OCI-LY3 (cell line): ENCODE data around the gene ANKS1A.

Experiments
- H2AFZ ChIP-seq: fragments of 200-600, 300-600 bp; shearing (Covaris generic); 2 replicates; pipeline ENCODE4 v1.6.0; 2014; ENCODE audit warnings: antibody characterized with exemption, low read depth, low read length
- H3K27ac ChIP-seq: fragments of 200-600, 300-600 bp; sonication (generic); 2 replicates; pipeline ENCODE4 v1.5.1; 2014; ENCODE audit warnings: mild to moderate bottlenecking, low read length, moderate library complexity, mixed read lengths
- H3K27me3 ChIP-seq: fragments of 200-600, 300-600 bp; sonication (generic); 2 replicates; pipeline ENCODE4 v1.6.1; 2014; ENCODE audit warnings: low read depth, low read length, mixed read lengths
- H3K36me3 ChIP-seq: fragments of 200-600, 300-600 bp; sonication (generic); replicated peaks from 2 replicates; pipeline ENCODE3; 2014; ENCODE audit warnings: low read depth, low read length, mixed read lengths
- H3K4me1 ChIP-seq: fragments of 300-600, 200-600 bp; sonication (generic); 2 replicates; pipeline ENCODE4 v1.6.1; 2014; ENCODE audit warnings: low read length, mixed read lengths
- H3K4me2 ChIP-seq: fragments of 200-600, 300-600 bp; sonication (generic); 2 replicates; pipeline ENCODE4 v1.6.1; 2014; ENCODE audit warnings: low read length, mixed read lengths
- H3K4me3 ChIP-seq: fragments of 300-600, 200-600 bp; sonication (generic); 2 replicates; pipeline ENCODE4 v1.5.1; 2014; ENCODE audit warnings: antibody characterized with exemption, mild to moderate bottlenecking, low read length, moderate library complexity
- H3K79me2 ChIP-seq: fragments of 300-600, 200-600 bp; shearing (Covaris generic); 2 replicates; pipeline ENCODE4 v1.6.1; 2014; ENCODE audit warnings: mild to moderate bottlenecking, low read length, mixed read lengths
- H3K9ac ChIP-seq: fragments of 300-600, 200-600 bp; shearing (Covaris generic); 2 replicates; pipeline ENCODE4 v1.6.0; 2014; ENCODE audit warnings: mild to moderate bottlenecking, low read length, moderate library complexity
- H3K9me3 ChIP-seq: fragments of 200-600, 300-600 bp; shearing (Covaris generic); 2 replicates; pipeline ENCODE4 v1.6.1; 2014; ENCODE audit warnings: low read length, mixed read lengths; ENCODE audit not compliant: insufficient read depth
- H4K20me1 ChIP-seq: fragments of 200-600, 300-600 bp; sonication (generic); 2 replicates; pipeline ENCODE4 v1.6.1; 2016; ENCODE audit warnings: low read length, mixed read lengths; ENCODE audit not compliant: insufficient read depth
- EZH2phosphoT487 ChIP-seq: fragments of 200-600 bp; shearing (Covaris generic); IDR thresholded peaks from 2 replicates; pipeline ENCODE4 v1.6.1; 2018; ENCODE audit warnings: antibody characterized with exemption, mixed run types, low read depth
- TF ChIP-seq, protein P1 (sequence below): fragments of 200-600, 300-600 bp; sonication (generic); IDR thresholded peaks from 2 replicates; pipeline ENCODE4 v1.5.1; 2014; ENCODE audit warnings: antibody characterized with exemption, low read length, low read depth

ANKS1A gene

DNA sequence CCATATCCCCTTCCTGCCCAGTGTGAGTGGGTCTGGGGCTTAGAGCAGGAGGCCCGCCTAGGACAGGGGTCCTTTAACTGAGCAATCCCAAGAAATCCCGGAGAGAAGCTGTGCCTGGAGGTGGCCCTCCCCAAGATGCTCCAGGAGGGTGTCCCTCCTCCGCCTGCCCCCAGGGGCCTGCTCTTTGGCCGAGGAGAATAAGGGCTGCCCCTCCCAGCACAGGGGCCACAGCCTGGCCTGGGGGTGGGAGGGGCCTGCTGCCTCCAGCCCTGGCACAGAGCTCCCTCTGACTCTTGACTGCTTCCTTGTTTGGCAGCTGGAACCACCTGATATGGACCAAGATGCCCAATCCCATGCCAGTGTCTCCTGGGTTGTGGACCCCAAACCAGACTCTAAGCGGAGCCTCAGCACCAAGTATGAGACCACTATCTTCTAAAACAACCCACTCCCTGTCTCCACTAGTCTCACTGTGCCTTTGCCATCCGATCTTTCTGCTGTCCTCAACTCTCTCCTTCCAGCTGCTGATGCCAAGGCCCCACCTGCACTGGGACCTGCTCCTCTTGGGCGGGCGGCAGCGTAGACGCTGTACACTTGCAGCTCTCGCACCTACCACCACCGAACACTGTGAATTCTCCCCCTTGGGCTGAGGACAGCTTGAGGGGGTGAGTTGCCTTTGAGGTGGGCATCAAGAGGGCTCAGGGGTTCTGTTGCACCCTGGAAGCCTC is 197.7 kb downstream of the ANKS1A start:
- Histone ChIP-seq H3K9me3 (no peaks in the 10 kb centered on the region), H2AFZ (no peak overlapping the region), H4K20me1 (no peaks in the 10 kb centered on the region), H3K79me2 (no peaks in the 10 kb centered on the region), H3K27me3 (no peaks in the 10 kb centered on the region), H3K9ac (no peak overlapping the region), H3K4me3 (no peak overlapping the region), H3K27ac (no peak overlapping the region), H3K4me2 (no peak overlapping the region), H3K36me3 (no peaks in the 10 kb centered on the region), H3K4me1 (peaks cover 2% of the 10 kb centered on the region; the same call in 1 of the 2 replicates)
- TF ChIP-seq EZH2phosphoT487: no peak
- TF ChIP-seq, protein P1, sequence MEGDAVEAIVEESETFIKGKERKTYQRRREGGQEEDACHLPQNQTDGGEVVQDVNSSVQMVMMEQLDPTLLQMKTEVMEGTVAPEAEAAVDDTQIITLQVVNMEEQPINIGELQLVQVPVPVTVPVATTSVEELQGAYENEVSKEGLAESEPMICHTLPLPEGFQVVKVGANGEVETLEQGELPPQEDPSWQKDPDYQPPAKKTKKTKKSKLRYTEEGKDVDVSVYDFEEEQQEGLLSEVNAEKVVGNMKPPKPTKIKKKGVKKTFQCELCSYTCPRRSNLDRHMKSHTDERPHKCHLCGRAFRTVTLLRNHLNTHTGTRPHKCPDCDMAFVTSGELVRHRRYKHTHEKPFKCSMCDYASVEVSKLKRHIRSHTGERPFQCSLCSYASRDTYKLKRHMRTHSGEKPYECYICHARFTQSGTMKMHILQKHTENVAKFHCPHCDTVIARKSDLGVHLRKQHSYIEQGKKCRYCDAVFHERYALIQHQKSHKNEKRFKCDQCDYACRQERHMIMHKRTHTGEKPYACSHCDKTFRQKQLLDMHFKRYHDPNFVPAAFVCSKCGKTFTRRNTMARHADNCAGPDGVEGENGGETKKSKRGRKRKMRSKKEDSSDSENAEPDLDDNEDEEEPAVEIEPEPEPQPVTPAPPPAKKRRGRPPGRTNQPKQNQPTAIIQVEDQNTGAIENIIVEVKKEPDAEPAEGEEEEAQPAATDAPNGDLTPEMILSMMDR: no peak

DNA sequence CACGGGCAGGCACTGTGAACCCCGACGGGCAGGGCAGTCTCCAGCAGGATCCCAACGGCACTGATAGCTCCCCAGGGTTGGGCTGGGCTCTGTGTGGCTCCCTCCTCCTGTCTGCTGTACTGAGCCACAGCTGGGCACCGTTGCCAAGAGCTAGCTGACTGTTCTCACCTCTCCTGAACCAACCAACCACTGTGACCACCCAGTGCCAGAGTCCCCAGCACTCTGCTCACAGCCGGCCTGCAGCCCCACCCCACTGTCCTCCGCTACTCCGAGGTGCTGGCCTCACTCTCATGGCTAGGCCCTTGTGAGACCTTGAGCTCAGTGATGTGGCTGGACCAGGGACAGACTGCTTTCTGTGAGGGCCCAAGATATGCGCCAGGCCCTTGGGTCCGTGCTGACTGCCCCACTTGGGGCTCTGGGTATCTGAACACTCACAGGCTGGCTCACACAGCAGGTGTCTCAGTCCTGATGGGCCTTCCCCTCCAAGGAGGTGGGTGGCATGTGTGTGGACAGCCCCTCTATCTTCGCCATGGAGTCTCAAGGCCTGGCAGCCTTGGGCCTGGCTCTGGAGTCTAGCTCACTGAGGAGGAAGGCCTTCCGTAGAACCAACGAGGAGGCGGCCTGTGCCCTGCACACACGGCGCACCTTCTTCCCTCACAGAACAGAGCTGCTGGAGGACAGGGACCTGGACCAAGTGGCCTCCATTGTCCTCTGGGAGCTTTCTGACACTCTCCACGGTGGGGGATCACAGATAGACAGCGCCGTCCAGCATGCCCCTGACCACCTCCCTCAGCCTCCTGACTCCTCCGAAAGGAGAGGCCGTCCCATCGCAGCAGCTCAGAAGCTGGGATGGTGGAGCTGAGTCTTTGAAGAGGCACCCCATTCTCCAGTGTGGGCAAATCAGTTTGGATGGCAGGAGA is 198.6 kb downstream of the ANKS1A start:
- Histone ChIP-seq H3K36me3 (no peaks in the 10 kb centered on the region), H3K4me1 (no peaks in the 10 kb centered on the region), H3K27me3 (no peaks in the 10 kb centered on the region), H4K20me1 (no peaks in the 10 kb centered on the region), H3K9me3 (no peaks in the 10 kb centered on the region), H3K9ac (no peak overlapping the region), H3K27ac (no peak overlapping the region), H2AFZ (no peak overlapping the region), H3K4me2 (no peak overlapping the region), H3K4me3 (no peak overlapping the region), H3K79me2 (no peaks in the 10 kb centered on the region)
- TF ChIP-seq, protein P1: no peak
- no peak for TF ChIP-seq EZH2phosphoT487

DNA sequence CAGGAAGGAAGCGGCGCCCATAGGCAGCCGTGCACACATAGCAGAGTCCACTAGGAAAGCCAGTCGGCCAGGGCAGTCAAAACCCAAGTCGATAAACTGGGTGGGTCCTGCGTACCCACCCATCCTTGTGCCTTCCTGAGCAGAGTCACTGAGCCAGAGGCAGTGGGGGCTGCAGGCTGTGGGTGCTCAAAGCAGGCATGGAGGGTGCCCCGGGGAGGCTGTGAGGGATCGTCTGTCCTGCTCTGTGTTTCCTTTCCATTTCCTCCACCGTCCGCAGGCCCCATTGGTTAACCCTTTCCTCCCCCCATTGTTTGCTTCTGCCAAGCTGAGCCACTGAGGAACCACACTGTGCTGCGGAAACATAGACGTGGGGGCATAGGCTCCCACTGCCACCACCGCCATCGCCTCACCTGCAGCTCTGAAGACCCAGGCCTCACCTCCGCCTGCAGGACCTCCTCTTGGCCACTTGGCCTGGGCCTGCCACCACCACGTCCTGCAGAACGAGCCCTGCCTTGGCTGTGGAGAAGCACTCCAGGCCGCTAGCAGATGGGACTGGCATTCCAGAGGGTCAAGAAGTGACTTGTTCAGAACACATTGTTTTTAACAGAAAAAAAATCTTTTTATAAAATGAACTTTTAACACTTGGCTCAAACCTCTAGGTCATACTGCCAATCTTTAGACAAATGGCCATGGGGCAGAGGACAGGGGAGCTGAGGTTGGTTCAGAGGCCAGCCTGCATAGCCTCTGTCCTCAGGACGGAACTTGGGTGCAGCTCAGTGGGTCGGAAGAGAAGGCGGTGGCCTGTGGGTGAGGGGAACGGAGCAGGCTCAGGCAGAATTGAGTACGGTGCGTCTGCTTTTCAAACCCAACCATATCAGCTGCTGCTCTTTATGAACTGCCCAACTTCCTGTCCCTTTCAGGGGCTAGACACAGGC is 199.5 kb downstream of the ANKS1A start:
- H3K27me3 ChIP-seq: no peaks in the 10 kb centered on the region
- no peak overlapping the region for H3K4me3 ChIP-seq
- H3K4me1 ChIP-seq: no peaks in the 10 kb centered on the region
- no peaks in the 10 kb centered on the region for H4K20me1 ChIP-seq
- no peaks in the 10 kb centered on the region for H3K79me2 ChIP-seq
- H3K36me3 ChIP-seq: no peaks in the 10 kb centered on the region
- H3K9me3 ChIP-seq: no peaks in the 10 kb centered on the region
- H3K27ac ChIP-seq: no peak overlapping the region
- no peak overlapping the region for H2AFZ ChIP-seq
- no peak overlapping the region for H3K9ac ChIP-seq
- TF ChIP-seq, protein P1: no peak
- TF ChIP-seq EZH2phosphoT487: no peak
- no peak overlapping the region for H3K4me2 ChIP-seq
